GM21360 (cell line): Measurements from ENCODE around the gene PLCZ1.

ENCODE experiments used
- ATAC-seq: cut with Tn5 transposase; IDR thresholded peaks from one replicate; pipeline ENCODE4 v1.9.1; 2021; ENCODE audit warnings: mild to moderate bottlenecking, moderate library complexity; ENCODE audit not compliant: unreplicated experiment

Gene PLCZ1

DNA sequence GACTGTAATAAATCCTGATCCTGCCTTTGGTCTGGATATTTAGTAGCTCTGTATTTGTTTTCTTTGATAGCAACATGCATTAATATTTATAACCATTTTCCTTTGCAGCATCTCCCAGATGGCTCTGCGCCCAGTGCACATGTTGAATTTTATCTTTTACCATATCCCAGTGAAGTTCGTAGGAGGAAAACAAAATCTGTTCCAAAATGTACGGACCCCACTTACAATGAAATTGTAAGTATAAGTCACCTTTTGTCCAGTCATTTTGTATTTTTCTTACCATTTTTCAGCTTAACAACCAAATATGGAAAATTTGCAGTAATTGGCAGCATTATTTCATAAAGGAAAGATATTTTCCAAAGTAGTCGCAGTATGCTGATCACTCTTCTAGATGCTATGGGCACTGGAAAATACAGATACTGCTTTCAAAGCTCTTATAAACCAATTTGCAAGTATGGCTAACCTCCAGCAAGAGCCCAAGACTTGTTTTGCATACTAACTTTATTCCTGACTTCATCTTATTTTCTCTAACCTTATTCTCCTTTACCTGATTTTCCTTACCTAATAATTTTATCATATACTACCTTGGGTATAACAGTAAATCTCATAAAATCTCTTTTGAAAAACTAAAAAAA is 97.4 kb downstream of the PLCZ1 start:
- no peak for ATAC-seq

GRCh38 chr12:18634382-18634781 is 103.4 kb downstream of the PLCZ1 start:
- ATAC-seq, result no peak
